Thymus (tissue), 11 donors: Measurements from ENCODE around the gene ELP5. TPM values are rescaled to one million over a fixed set of nuclear protein-coding genes. Genes with fewer than 3 reads are reported as not detected.

Experiments used
- DNase-seq, 9 donors: peaks; one replicate each; pipeline ENCODE4 v3.0.0-alpha.2; 2013; ENCODE audit warnings: low spot score in 9 of 9, low read depth in 6 of 9, missing footprints in 1 of 9
- H3K27ac ChIP-seq, 2 donors: one replicate each; pipeline ENCODE4 v1.5.1; 2013; ENCODE audit warnings: control low read depth in 1 of 2, low read depth in 1 of 2, low read length in 1 of 2, mild to moderate bottlenecking in 1 of 2, moderate library complexity in 1 of 2
- H3K27me3 ChIP-seq, 2 donors: one replicate each; pipeline ENCODE4 v1.5.1; 2013; ENCODE audit warnings: low read length in 1 of 2; ENCODE audit not compliant: control insufficient read depth in 2 of 2, insufficient read depth in 1 of 2
- H3K36me3 ChIP-seq, 2 donors: one replicate each; pipeline ENCODE4 v1.5.1; 2013; ENCODE audit warnings: low read length in 1 of 2, mild to moderate bottlenecking in 1 of 2, moderate library complexity in 1 of 2; ENCODE audit not compliant: control insufficient read depth in 2 of 2, insufficient read depth in 2 of 2
- H3K4me1 ChIP-seq, 2 donors: one replicate each; pipeline ENCODE4 v1.5.1; 2013; ENCODE audit warnings: low read length in 2 of 2; ENCODE audit not compliant: control insufficient read depth in 2 of 2, insufficient read depth in 2 of 2
- H3K4me3 ChIP-seq, 2 donors: one replicate each; pipeline ENCODE4 v1.5.1; 2013; ENCODE audit warnings: low read length in 2 of 2, control low read depth in 1 of 2, mild to moderate bottlenecking in 1 of 2
- H3K9me3 ChIP-seq, 2 donors: one replicate each; pipeline ENCODE4 v1.5.1; 2013; ENCODE audit warnings: low read length in 1 of 2, mild to moderate bottlenecking in 1 of 2; ENCODE audit not compliant: control insufficient read depth in 2 of 2, insufficient read depth in 1 of 2
- WGBS: extraction: QIAGEN DNeasy Blood & Tissue Kit; methylation state at CpG from one replicate; pipeline ENCODE4 v1.1.7; 2013; 5-methylcytosine and 5-hydroxymethylcytosine counted together
- polyA plus RNA-seq: library from polyadenylated mRNA; stranded (reverse); fragments of 200-250 nt; gene quantifications from one replicate; pipeline ENCODE4 v1.2.3, GENCODE V29; 2013
- total RNA-seq: library from RNA; stranded (reverse); fragments of 120-200 nt; gene quantifications from one replicate; pipeline ENCODE4 v1.2.4, GENCODE V29; 2013
- donor health status: healthy.

ELP5 gene
- total and polyA plus RNA-seq, 2 donors = 35.9 to 50.7 TPM

GRCh38 chr17:7308625-7309433, 56.8 kb downstream of the ELP5 start:
- Histone ChIP-seq H3K9me3 (no peaks in the 10 kb centered on the region), H3K27ac (peak overlapping the region; percentile 96 to 99), H3K4me1 (peaks cover 16 to 29% of the 10 kb centered on the region in 2 donors), H3K4me3 (peak overlapping the region; percentile 90 to 98), H3K27me3 (no peaks in the 10 kb centered on the region), H3K36me3 (peaks cover 34 to 46% of the 10 kb centered on the region in 2 donors)
- DNase-seq = peak in 6 of 9 donors; percentile 57 to 91 (median 76)
- WGBS = under 1% methylated on average over 14 of the region's 14 CpGs

Other genes with a start within 250 kb of the ELP5 start
Only the 30 nearest of the 35 such genes appear.
- gene SLC16A13, start 216.2 kb upstream of the ELP5 start, total RNA-seq = 0.42 TPM
- gene SLC16A13, start 216.2 kb upstream of the ELP5 start, polyA plus RNA-seq = 2.5 TPM
- gene SLC16A11, start 208.1 kb upstream of the ELP5 start, total RNA-seq = 0.52 TPM
- 7.4 TPM for gene SLC16A11, start 208.1 kb upstream of the ELP5 start, polyA plus RNA-seq
- gene CLEC10A, start 172.0 kb upstream of the ELP5 start, total RNA-seq = 8.6 TPM
- 11.2 TPM for gene CLEC10A, start 172.0 kb upstream of the ELP5 start, polyA plus RNA-seq
- gene ASGR2, start 137.4 kb upstream of the ELP5 start, total RNA-seq = 0.85 TPM
- gene ASGR2, start 137.4 kb upstream of the ELP5 start, polyA plus RNA-seq = 4.7 TPM
- 0.90 TPM for gene ASGR1, start 72.8 kb upstream of the ELP5 start, total RNA-seq
- gene ASGR1, start 72.8 kb upstream of the ELP5 start, polyA plus RNA-seq = 3.3 TPM
- 8.5 TPM for gene DLG4, start 32.4 kb upstream of the ELP5 start, total RNA-seq
- gene DLG4, start 32.4 kb upstream of the ELP5 start, polyA plus RNA-seq = 15.1 TPM
- 221 TPM for gene ACADVL, start 32.3 kb upstream of the ELP5 start, total RNA-seq
- gene ACADVL, start 32.3 kb upstream of the ELP5 start, polyA plus RNA-seq = 990 TPM
- 21.8 TPM for gene DVL2, start 17.7 kb upstream of the ELP5 start, total RNA-seq
- 26.6 TPM for gene DVL2, start 17.7 kb upstream of the ELP5 start, polyA plus RNA-seq
- 51.6 TPM for gene PHF23, start 12.8 kb upstream of the ELP5 start, total RNA-seq
- gene PHF23, start 12.8 kb upstream of the ELP5 start, polyA plus RNA-seq = 47.5 TPM
- gene GABARAP, start 9.8 kb upstream of the ELP5 start, total RNA-seq = 245 TPM
- 846 TPM for gene GABARAP, start 9.8 kb upstream of the ELP5 start, polyA plus RNA-seq
- 19.5 TPM for gene CTDNEP1, start 481 bp upstream of the ELP5 start, total RNA-seq
- gene CTDNEP1, start 481 bp upstream of the ELP5 start, polyA plus RNA-seq = 79.7 TPM
- 6.3 TPM for gene CLDN7, start 10.3 kb downstream of the ELP5 start, total RNA-seq
- 34.9 TPM for gene CLDN7, start 10.3 kb downstream of the ELP5 start, polyA plus RNA-seq
- 0.19 TPM for gene SLC2A4, start 29.5 kb downstream of the ELP5 start, total RNA-seq
- 1.2 TPM for gene SLC2A4, start 29.5 kb downstream of the ELP5 start, polyA plus RNA-seq
- gene YBX2, start 42.4 kb downstream of the ELP5 start, total RNA-seq = 0.66 TPM
- 0.48 TPM for gene YBX2, start 42.4 kb downstream of the ELP5 start, polyA plus RNA-seq
- gene EIF5A, start 55.4 kb downstream of the ELP5 start, total RNA-seq = 305 TPM
- 324 TPM for gene EIF5A, start 55.4 kb downstream of the ELP5 start, polyA plus RNA-seq
- 49.2 TPM for gene GPS2, start 63.1 kb downstream of the ELP5 start, total RNA-seq
- 71.3 TPM for gene GPS2, start 63.1 kb downstream of the ELP5 start, polyA plus RNA-seq
- 12.3 TPM for gene NEURL4, start 77.1 kb downstream of the ELP5 start, total RNA-seq
- gene NEURL4, start 77.1 kb downstream of the ELP5 start, polyA plus RNA-seq = 39.6 TPM
- 167 TPM for gene ACAP1, start 84.3 kb downstream of the ELP5 start, total RNA-seq
- gene ACAP1, start 84.3 kb downstream of the ELP5 start, polyA plus RNA-seq = 364 TPM
- gene KCTD11, start 99.9 kb downstream of the ELP5 start, total RNA-seq = 3.0 TPM
- gene KCTD11, start 99.9 kb downstream of the ELP5 start, polyA plus RNA-seq = 9.9 TPM
- not detected for gene TMEM95, start 102.9 kb downstream of the ELP5 start, total RNA-seq
- 0.05 TPM for gene TMEM95, start 102.9 kb downstream of the ELP5 start, polyA plus RNA-seq
- 1.8 TPM for gene TNK1, start 128.9 kb downstream of the ELP5 start, total RNA-seq
- 7.2 TPM for gene TNK1, start 128.9 kb downstream of the ELP5 start, polyA plus RNA-seq
- gene PLSCR3, start 142.3 kb downstream of the ELP5 start, total RNA-seq = 9.3 TPM
- 32.7 TPM for gene PLSCR3, start 142.3 kb downstream of the ELP5 start, polyA plus RNA-seq
- gene TMEM256, start 151.9 kb downstream of the ELP5 start, total RNA-seq = 109 TPM
- gene TMEM256, start 151.9 kb downstream of the ELP5 start, polyA plus RNA-seq = 152 TPM
- 0.38 TPM for gene NLGN2, start 155.6 kb downstream of the ELP5 start, total RNA-seq
- gene NLGN2, start 155.6 kb downstream of the ELP5 start, polyA plus RNA-seq = 5.6 TPM
- gene SPEM1, start 168.1 kb downstream of the ELP5 start, total RNA-seq = not detected
- gene SPEM1, start 168.1 kb downstream of the ELP5 start, polyA plus RNA-seq = not detected
- not detected for gene SPEM2, start 173.4 kb downstream of the ELP5 start, total RNA-seq
- gene SPEM2, start 173.4 kb downstream of the ELP5 start, polyA plus RNA-seq = 0.02 TPM
- not detected for gene SPEM3, start 176.6 kb downstream of the ELP5 start, total RNA-seq
- gene SPEM3, start 176.6 kb downstream of the ELP5 start, polyA plus RNA-seq = not detected
- 6.8 TPM for gene TMEM102, start 183.2 kb downstream of the ELP5 start, total RNA-seq
- gene TMEM102, start 183.2 kb downstream of the ELP5 start, polyA plus RNA-seq = 5.1 TPM
- 5.8 TPM for gene FGF11, start 187.3 kb downstream of the ELP5 start, total RNA-seq
- gene FGF11, start 187.3 kb downstream of the ELP5 start, polyA plus RNA-seq = 5.5 TPM
- 12.9 TPM for gene CHRNB1, start 192.8 kb downstream of the ELP5 start, total RNA-seq
- 18.5 TPM for gene CHRNB1, start 192.8 kb downstream of the ELP5 start, polyA plus RNA-seq